Activated B cell treated with CpG ODN at 0.5 μM for 24 hours (primary cell): Measurements from ENCODE around the gene GABBR2. TPM values are rescaled to one million over a fixed set of nuclear protein-coding genes. Genes with fewer than 3 reads are reported as not detected.

Experiments
- ATAC-seq: fragments of 200-7000 bp; cut with Tn5 transposase; one replicate; pipeline ENCODE4 v1.10.0; 2021; ENCODE audit warnings: low read depth, mild to moderate bottlenecking, moderate library complexity
- CTCF ChIA-PET: fragments of 350-600 bp; sonication (Branson Sonifier 250); formaldehyde crosslinking; loops from one replicate; lab custom pipeline; 2021; ENCODE audit warnings: antibody characterized with exemption; lab: Charles Lee
- POLR2A ChIA-PET: fragments of 350-600 bp; sonication (Branson Sonifier 250); formaldehyde crosslinking; loops from one replicate; lab custom pipeline; 2021; ENCODE audit warnings: antibody characterized with exemption; lab: Charles Lee
- DNase-seq: peaks from one replicate; pipeline ENCODE4 v3.0.0; 2022
- H3K27ac Mint-ChIP-seq: one replicate; pipeline ENCODE4 v1.8.0; 2020; ENCODE audit warnings: mixed read lengths
- H3K27me3 Mint-ChIP-seq: one replicate; pipeline ENCODE4 v1.8.0; 2021; ENCODE audit warnings: mixed read lengths
- H3K36me3 Mint-ChIP-seq: one replicate; pipeline ENCODE4 v1.8.0; 2021; ENCODE audit warnings: low read depth, mixed read lengths
- H3K4me1 Mint-ChIP-seq: one replicate; pipeline ENCODE4 v1.8.0; 2021; ENCODE audit warnings: mixed read lengths
- H3K4me3 Mint-ChIP-seq: one replicate; pipeline ENCODE4 v1.8.0; 2020; ENCODE audit warnings: mild to moderate bottlenecking, mixed read lengths
- H3K9me3 Mint-ChIP-seq: one replicate; pipeline ENCODE4 v1.8.0; 2020; ENCODE audit warnings: mixed read lengths
- intact Hi-C: fragments of 100-400 bp; cut with micrococcal nuclease; formaldehyde crosslinking; loops from one replicate; pipeline ENCODE4 v1.15.1; 2024
- total RNA-seq: library from RNA; stranded (reverse); gene quantifications from 2 replicates; pipeline ENCODE4 v1.2.3, GENCODE V29; 2022
- TF ChIP-seq, protein P1 (sequence below): fragments of 200-600 bp; IDR thresholded peaks from one replicate; pipeline ENCODE4 v1.8.0; 2022; ENCODE audit warnings: antibody characterized with exemption, mild to moderate bottlenecking

GABBR2 gene
- total RNA-seq, 1 donor from 2014 or later: not detected

DNA sequence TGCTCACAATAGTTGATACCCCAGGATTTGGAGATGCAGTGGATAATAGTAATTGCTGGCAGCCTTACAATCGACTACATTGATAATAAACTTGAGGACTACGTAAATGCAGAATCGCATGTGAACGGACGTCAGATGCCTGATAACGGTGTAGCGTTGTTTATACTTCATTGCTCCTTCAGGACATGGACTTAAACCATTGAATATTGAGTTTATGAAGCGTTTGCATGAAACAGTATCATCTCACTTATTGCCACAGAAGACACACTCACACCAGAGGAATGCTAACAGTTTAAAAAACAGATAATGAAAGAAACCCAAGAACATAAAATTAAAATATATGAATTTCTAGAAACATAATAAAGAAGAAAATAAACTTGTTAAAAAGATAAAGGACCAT lies 101.6 kb downstream of the GABBR2 start:
- ChIA-PET POLR2A (no interaction called here), CTCF (no interaction called here)
- Mint-ChIP-seq H3K36me3 (no peaks in the 10 kb centered on the region), H3K27me3 (peaks cover 8% of the 10 kb centered on the region), H3K4me3 (no peak overlapping the region), H3K9me3 (no peaks in the 10 kb centered on the region), H3K4me1 (no peaks in the 10 kb centered on the region), H3K27ac (no peak overlapping the region)
- ATAC-seq: no peak
- TF ChIP-seq, protein P1, sequence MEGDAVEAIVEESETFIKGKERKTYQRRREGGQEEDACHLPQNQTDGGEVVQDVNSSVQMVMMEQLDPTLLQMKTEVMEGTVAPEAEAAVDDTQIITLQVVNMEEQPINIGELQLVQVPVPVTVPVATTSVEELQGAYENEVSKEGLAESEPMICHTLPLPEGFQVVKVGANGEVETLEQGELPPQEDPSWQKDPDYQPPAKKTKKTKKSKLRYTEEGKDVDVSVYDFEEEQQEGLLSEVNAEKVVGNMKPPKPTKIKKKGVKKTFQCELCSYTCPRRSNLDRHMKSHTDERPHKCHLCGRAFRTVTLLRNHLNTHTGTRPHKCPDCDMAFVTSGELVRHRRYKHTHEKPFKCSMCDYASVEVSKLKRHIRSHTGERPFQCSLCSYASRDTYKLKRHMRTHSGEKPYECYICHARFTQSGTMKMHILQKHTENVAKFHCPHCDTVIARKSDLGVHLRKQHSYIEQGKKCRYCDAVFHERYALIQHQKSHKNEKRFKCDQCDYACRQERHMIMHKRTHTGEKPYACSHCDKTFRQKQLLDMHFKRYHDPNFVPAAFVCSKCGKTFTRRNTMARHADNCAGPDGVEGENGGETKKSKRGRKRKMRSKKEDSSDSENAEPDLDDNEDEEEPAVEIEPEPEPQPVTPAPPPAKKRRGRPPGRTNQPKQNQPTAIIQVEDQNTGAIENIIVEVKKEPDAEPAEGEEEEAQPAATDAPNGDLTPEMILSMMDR: no peak
- DNase-seq: no peak
- intact Hi-C loops: no loop called here

DNA sequence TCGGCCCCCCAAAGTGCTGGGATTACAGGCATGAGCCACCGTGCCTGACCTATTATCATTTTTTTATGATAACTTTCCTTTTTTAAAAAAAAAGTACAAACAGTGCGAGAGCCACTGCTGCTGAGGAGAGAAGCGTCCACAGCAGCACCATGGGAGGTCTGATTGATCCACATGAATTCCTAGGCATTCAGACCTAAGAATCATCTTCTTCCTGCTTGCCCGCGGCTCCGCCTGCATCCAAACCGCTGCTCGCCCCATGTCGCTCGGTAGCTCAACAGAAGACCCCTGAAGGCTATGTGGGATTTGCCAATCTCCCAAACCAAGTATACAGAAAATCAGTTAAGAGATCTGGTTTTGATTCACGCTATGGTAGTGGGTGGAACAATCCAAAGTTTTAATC lies 102.0 kb downstream of the GABBR2 start:
- no peak overlapping the region for H3K4me3 Mint-ChIP-seq
- ChIA-PET POLR2A (no interaction called here), CTCF (no interaction called here)
- H3K27ac Mint-ChIP-seq: no peak overlapping the region
- intact Hi-C loops: no loop called here
- DNase-seq (no peak), ATAC-seq (no peak)
- no peaks in the 10 kb centered on the region for H3K36me3 Mint-ChIP-seq
- H3K4me1 Mint-ChIP-seq: no peaks in the 10 kb centered on the region
- H3K9me3 Mint-ChIP-seq: no peaks in the 10 kb centered on the region
- TF ChIP-seq, protein P1: no peak
- peaks cover 6% of the 10 kb centered on the region for H3K27me3 Mint-ChIP-seq

DNA sequence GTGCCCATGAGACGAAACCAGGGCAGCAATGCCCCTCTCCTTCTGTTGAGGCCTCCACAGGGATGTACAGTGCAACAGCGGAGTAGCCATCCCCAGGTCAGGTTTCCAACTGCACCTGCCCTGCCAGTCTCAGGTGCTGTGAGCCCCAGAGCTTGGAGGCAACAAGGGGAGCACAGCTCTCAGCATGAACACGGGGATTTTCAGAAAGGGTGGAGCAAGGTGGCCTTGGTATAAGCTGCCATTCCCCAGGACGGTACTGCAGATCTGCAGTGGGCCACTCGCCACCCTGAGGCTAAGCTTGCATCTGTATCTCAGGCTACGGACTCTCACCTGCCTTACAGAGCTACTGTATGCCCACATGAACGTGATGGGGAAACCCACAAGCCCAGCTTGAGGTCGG lies 103.6 kb downstream of the GABBR2 start:
- Mint-ChIP-seq H3K27ac (no peak overlapping the region), H3K9me3 (no peaks in the 10 kb centered on the region), H3K36me3 (no peaks in the 10 kb centered on the region), H3K27me3 (peaks cover under 1% of the 10 kb centered on the region), H3K4me3 (no peak overlapping the region), H3K4me1 (no peaks in the 10 kb centered on the region)
- intact Hi-C loops: no loop called here
- ChIA-PET POLR2A (no interaction called here), CTCF (no interaction called here)
- DNase-seq: no peak
- TF ChIP-seq, protein P1: no peak
- no peak for ATAC-seq

DNA sequence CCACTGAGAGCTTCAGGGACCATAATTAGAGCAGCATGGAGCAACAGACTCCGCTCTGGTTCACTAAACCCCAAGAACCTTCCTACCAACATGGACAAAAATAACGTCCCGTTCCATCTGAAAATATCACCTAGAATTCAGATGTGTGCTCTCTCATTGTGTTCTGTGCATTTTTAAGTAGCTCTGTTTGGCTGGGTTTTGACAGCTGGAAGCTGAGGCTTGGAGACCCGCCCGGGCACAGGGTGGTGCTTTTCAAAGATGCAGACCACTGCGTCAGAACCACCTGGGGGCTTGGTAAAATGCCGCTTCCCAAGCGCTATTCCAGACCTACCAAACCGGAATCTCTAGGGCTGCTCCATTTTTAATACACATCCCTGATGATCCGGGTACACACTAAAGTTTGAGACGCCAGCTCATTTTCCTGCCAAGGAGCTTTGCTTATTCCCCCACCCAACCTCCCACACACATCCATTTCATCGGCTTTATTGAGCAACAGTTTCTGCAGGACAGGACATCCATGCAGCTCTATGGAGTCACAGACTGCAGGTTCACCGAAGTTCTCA lies 104.8 kb downstream of the GABBR2 start:
- no peak for ATAC-seq
- DNase-seq: no peak
- Mint-ChIP-seq H3K27me3 (no peaks in the 10 kb centered on the region), H3K36me3 (no peaks in the 10 kb centered on the region), H3K4me3 (no peak overlapping the region), H3K4me1 (no peaks in the 10 kb centered on the region), H3K9me3 (no peaks in the 10 kb centered on the region), H3K27ac (no peak overlapping the region)
- ChIA-PET POLR2A (no interaction called here), CTCF (no interaction called here)
- intact Hi-C loops: no loop called here
- TF ChIP-seq, protein P1: no peak

DNA sequence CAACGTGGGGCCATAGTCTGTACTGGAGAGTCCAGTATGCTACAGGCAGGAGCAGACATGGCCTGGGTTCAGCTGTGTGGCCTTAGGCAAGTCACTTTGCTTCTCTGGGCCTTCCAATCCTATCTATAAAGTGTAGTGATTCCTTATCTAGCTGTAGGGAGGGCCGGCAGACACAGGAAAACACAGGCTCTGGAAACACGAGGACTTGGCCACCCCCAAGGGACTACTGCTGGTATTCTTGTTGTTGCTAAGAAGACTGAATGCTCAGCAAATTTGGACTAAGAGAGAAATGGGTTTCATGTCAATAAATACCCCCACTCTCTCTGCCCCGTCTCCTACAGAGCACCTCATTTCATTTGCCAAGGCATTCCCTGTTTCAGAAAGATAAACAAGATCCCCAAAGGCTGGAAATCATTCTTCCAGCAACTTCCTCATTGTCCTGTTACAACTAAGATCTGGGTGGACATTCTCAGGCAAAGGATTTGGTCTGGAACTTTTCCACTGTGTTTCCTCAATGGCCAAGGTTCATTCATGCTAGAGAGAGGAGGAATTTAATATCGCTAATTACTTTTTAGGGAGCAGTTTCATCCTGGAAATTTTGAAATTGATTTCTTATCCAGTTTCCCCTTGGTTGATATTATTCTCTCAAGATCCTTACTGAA lies 105.8 kb downstream of the GABBR2 start:
- CTCF ChIA-PET: no interaction called here
- ATAC-seq: no peak

More for the DNA sequence above, 105.8 kb downstream of the GABBR2 start:
- intact Hi-C loops: no loop called here
- TF ChIP-seq, protein P1: no peak
- Mint-ChIP-seq H3K27ac (no peak overlapping the region), H3K27me3 (no peaks in the 10 kb centered on the region), H3K4me1 (no peaks in the 10 kb centered on the region), H3K4me3 (no peak overlapping the region), H3K36me3 (no peaks in the 10 kb centered on the region), H3K9me3 (no peaks in the 10 kb centered on the region)
- POLR2A ChIA-PET: no interaction called here
- no peak for DNase-seq
